Testis (tissue), 2 donors: ENCODE measurements around the gene REEP3.

Source experiments
- CTCF ChIP-seq, 3 experiments: fragments of 450-650 bp in 2 of 3; fragments of 200-600 bp in 1 of 3; sonication (generic) in 1 of 3; IDR thresholded peaks; one replicate each; pipeline ENCODE4 v1.5.1; 2016 to 2019; ENCODE audit warnings: antibody characterized with exemption in 3 of 3, mild to moderate bottlenecking in 2 of 3, moderate library complexity in 1 of 3
- POLR2A ChIP-seq: fragments of 450-650 bp; IDR thresholded peaks from one replicate; pipeline ENCODE4 v1.6.1; 2017; ENCODE audit warnings: antibody characterized with exemption, mild to moderate bottlenecking, moderate library complexity

- no peak for TF ChIP-seq CTCF (IDR thresholded peaks at IDR 0.05)
- no peak for TF ChIP-seq POLR2A
Observed at GRCh38 chr10:63630085-63630930, 109.1 kb downstream of the REEP3 start.
